ENCODE measurements around the gene CACNA1A.
"Not testable (repeated sequence)": the region's sequence is repeated elsewhere in the genome, so short reads cannot be mapped to it uniquely, and the experiment has no call there.

The CACNA1A gene

DNA sequence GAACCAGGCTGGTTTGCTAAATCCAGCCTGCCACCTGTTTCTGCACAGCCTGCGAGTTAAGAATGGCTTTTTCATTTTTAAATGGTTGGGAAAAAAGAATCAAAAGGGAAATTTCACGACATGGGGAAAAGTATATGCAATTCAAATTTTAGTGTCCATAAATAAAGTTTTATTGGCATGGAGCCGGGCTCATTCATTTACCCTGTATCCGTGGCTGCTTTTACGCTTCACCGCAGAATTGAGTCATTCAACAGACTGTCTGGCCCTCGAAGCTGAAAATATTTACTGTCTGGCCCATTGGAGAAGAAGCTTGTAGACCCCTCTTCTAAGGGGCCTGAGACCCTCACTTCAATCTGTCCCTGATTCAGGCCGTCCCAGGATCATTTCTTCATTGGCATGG is 329.9 kb downstream of the CACNA1A start:
- TF ChIP-seq CTCF (IDR thresholded peaks at IDR 0.05; ENCODE audit: unreplicated experiment in 3 of 3): no peak
- Mint-ChIP-seq H3K4me3 (no peak overlapping the region), H3K36me3 (ENCODE audit: low read depth) (no peaks in the 10 kb centered on the region), H3K9me3 (no peaks in the 10 kb centered on the region), H3K4me1 (peaks cover 28% of the 10 kb centered on the region), H3K27me3 (ENCODE audit: low read depth) (peaks cover 4% of the 10 kb centered on the region), H3K27ac (peak overlapping the region; percentile 66 to 89 (median 68))

DNA sequence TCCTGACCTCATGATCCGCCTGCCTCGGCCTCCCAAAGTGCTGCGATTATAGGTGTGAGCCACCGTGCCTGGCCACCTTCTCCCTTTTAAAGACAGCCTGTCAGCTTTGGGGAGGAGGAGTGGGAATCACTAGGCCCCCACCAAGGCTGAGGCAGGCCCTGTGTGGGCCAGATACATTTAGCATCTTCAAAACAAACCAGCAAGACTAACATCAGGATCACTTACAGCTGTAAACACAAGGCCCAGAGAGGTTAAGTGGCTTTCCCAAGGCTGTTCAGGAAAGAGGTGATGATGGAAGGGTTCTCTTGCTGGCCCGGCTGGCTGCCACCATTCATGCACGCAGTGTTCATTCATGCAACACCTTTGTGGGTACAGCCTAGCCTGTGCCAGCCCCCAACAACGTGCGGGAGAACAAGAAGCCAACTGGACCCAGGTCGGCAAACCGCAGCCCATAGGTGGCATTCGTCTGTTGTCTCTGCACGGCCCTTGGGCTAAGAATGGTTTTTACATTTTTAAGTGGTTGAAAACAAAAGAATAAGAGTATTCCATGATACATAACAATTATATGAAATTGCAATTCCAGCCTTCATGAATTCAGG is 333.0 kb downstream of the CACNA1A start:
- no peaks in the 10 kb centered on the region for H3K36me3 Mint-ChIP-seq (ENCODE audit: low read depth)
- TF ChIP-seq CTCF (IDR thresholded peaks at IDR 0.05; ENCODE audit: unreplicated experiment in 3 of 3): no peak
- H3K9me3 Mint-ChIP-seq: no peaks in the 10 kb centered on the region
- no peak overlapping the region for H3K4me3 Mint-ChIP-seq
- peaks cover 4% of the 10 kb centered on the region for H3K27me3 Mint-ChIP-seq (ENCODE audit: low read depth)
- peak overlapping the region in 1 of 3 experiments; percentile 71 for H3K27ac Mint-ChIP-seq
- peaks cover 27% of the 10 kb centered on the region for H3K4me1 Mint-ChIP-seq

GRCh38 chr19:13172346-13173138 is 333.7 kb downstream of the CACNA1A start:
- Mint-ChIP-seq H3K9me3 (no peaks in the 10 kb centered on the region), H3K27me3 (ENCODE audit: low read depth) (peaks cover 4% of the 10 kb centered on the region), H3K4me3 (no peak overlapping the region), H3K27ac (peak overlapping the region; percentile 44 to 79 (median 66)), H3K36me3 (ENCODE audit: low read depth) (no peaks in the 10 kb centered on the region), H3K4me1 (peaks cover 32% of the 10 kb centered on the region)
- TF ChIP-seq CTCF (IDR thresholded peaks at IDR 0.05; ENCODE audit: unreplicated experiment in 3 of 3): no peak

GRCh38 chr19:13171146-13171545 is 335.1 kb downstream of the CACNA1A start:
- H3K4me1 Mint-ChIP-seq: peaks cover 37% of the 10 kb centered on the region
- no peaks in the 10 kb centered on the region for H3K36me3 Mint-ChIP-seq (ENCODE audit: low read depth)
- H3K27ac Mint-ChIP-seq: peak overlapping the region; percentile 50 to 57 (median 54)
- H3K9me3 Mint-ChIP-seq: no peaks in the 10 kb centered on the region
- H3K27me3 Mint-ChIP-seq (ENCODE audit: low read depth): peaks cover 4% of the 10 kb centered on the region
- no peak for TF ChIP-seq CTCF (IDR thresholded peaks at IDR 0.05; ENCODE audit: unreplicated experiment in 3 of 3)
- no peak overlapping the region for H3K4me3 Mint-ChIP-seq

DNA sequence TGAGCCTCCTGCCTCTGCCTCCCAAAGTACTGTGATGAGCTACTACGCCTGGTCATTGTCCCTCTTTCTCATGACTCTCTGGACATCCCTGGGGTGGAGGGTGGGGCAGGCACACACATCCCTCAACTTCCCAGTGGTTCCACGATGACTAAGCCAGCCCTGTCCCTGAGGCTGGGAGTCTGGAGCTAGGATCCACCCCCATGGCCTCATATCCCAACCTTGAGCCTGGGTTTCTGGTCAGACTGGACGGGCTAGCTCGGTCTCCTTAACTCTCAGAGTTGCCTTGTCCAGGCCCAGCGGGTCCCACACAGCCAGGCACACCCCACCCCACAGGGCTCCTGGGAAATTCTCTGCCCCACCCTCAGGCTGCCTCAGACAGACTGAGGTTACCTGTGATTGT is 336.5 kb downstream of the CACNA1A start:
- Mint-ChIP-seq H3K27me3 (ENCODE audit: low read depth) (peaks cover 4% of the 10 kb centered on the region), H3K36me3 (ENCODE audit: low read depth) (no peaks in the 10 kb centered on the region), H3K4me3 (no peak overlapping the region), H3K9me3 (no peaks in the 10 kb centered on the region), H3K27ac (peak overlapping the region; percentile 83 to 100 (median 92)), H3K4me1 (peaks cover 43% of the 10 kb centered on the region)
- no peak for TF ChIP-seq CTCF (IDR thresholded peaks at IDR 0.05; ENCODE audit: unreplicated experiment in 3 of 3)

DNA sequence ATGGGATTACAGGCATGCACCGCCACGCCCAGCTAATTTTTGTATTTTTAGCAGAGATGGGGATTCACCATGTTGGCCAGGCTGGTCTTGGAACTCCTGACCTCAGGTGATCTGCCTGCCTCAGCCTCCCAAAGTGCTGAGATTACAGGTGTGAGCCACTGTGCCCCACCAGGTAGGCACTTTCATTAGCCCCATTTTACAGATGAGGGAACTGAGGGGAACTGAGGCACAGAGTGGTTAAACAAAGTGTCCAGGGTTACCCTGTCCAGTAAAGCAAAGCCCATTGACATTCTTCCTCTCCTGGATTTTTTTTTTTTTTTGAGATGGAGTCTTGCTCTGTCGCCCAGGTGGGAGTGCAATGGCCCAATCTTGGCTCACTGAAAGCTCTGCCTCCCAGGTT is 340.1 kb downstream of the CACNA1A start:
- not testable (repeated sequence) for H3K4me3 Mint-ChIP-seq; H3K9me3 Mint-ChIP-seq; H3K36me3 Mint-ChIP-seq (ENCODE audit: low read depth); H3K27me3 Mint-ChIP-seq (ENCODE audit: low read depth)
- Mint-ChIP-seq H3K4me1 (peaks cover 55% of the 10 kb centered on the region), H3K27ac (peak overlapping the region; percentile 100)
